GM23338 (cell line): ENCODE measurements around the gene TUBB2A. TPM values are rescaled to one million over a fixed set of nuclear protein-coding genes. Genes with fewer than 3 reads are reported as not detected.

ENCODE experiments used
- ATAC-seq: fragments of 200-7000 bp; cut with Tn5 transposase; 3 replicates; pipeline ENCODE4 v1.9.1; 2020
- DNase-seq: peaks from one replicate; pipeline ENCODE4 v3.0.0-alpha.2; 2015; ENCODE audit warnings: low spot score
- H2AFZ ChIP-seq: fragments of 200-600 bp; sonication (generic); 2 replicates; pipeline ENCODE4 v1.8.0; 2016; ENCODE audit warnings: antibody characterized with exemption, mild to moderate bottlenecking, moderate library complexity
- H3F3A ChIP-seq: fragments of 200-600 bp; sonication (generic); replicated peaks from 2 replicates; pipeline ENCODE4 v1.8.0; 2017; ENCODE audit warnings: antibody characterized with exemption, mixed run types, low read depth
- H3K27ac ChIP-seq: fragments of 200-600 bp; sonication (generic); 2 replicates; pipeline ENCODE4 v1.6.1; 2016; ENCODE audit warnings: low read depth
- H3K27me3 ChIP-seq: fragments of 200-600 bp; sonication (generic); 2 replicates; pipeline ENCODE4 v1.8.0; 2016; ENCODE audit warnings: mild to moderate bottlenecking, mixed run types, moderate library complexity; ENCODE audit not compliant: insufficient read depth
- H3K36me3 ChIP-seq: fragments of 200-600 bp; sonication (generic); 2 replicates; pipeline ENCODE4 v1.8.0; 2016; ENCODE audit warnings: mild to moderate bottlenecking; ENCODE audit not compliant: insufficient read depth
- H3K4me1 ChIP-seq: fragments of 200-600 bp; sonication (generic); 2 replicates; pipeline ENCODE4 v1.8.0; 2016; ENCODE audit warnings: mild to moderate bottlenecking, moderate library complexity; ENCODE audit not compliant: insufficient read depth
- H3K4me2 ChIP-seq: fragments of 200-600 bp; sonication (generic); 2 replicates; pipeline ENCODE4 v1.7.1; 2017; ENCODE audit warnings: mixed run types
- H3K4me3 ChIP-seq: fragments of 200-600 bp; sonication (generic); 2 replicates; pipeline ENCODE4 v1.6.1; 2016; ENCODE audit warnings: mixed run types
- H3K79me2 ChIP-seq: fragments of 200-600 bp; sonication (generic); replicated peaks from 2 replicates; pipeline ENCODE4 v1.8.0; 2017; ENCODE audit warnings: mild to moderate bottlenecking; ENCODE audit not compliant: insufficient read depth
- H3K9me2 ChIP-seq: fragments of 200-600 bp; sonication (generic); 2 replicates; pipeline ENCODE4 v1.8.0; 2017; ENCODE audit not compliant: insufficient read depth
- H4K20me1 ChIP-seq: fragments of 200-600 bp; sonication (generic); replicated peaks from 2 replicates; pipeline ENCODE4 v1.8.0; 2017; ENCODE audit warnings: mild to moderate bottlenecking; ENCODE audit not compliant: insufficient read depth
- H3K27ac Mint-ChIP-seq: 2 replicates; pipeline ENCODE4 v1.8.0; 2020; ENCODE audit warnings: inconsistent platforms, mild to moderate bottlenecking, moderate library complexity, mixed read lengths
- H3K27me3 Mint-ChIP-seq: 3 replicates; pipeline ENCODE4 v1.8.0; 2022; ENCODE audit warnings: low read depth, mild to moderate bottlenecking, moderate library complexity, mixed read lengths, inconsistent platforms; ENCODE audit not compliant: insufficient read depth, poor library complexity
- H3K36me3 Mint-ChIP-seq: 3 replicates; pipeline ENCODE4 v1.8.0; 2021; ENCODE audit warnings: low read depth, mild to moderate bottlenecking, inconsistent platforms, moderate library complexity, mixed read lengths
- H3K4me1 Mint-ChIP-seq: 3 replicates; pipeline ENCODE4 v1.8.0; 2020; ENCODE audit warnings: mild to moderate bottlenecking, inconsistent platforms, mixed read lengths
- H3K4me3 Mint-ChIP-seq: 3 replicates; pipeline ENCODE4 v1.8.0; 2021; ENCODE audit warnings: moderate library complexity, mild to moderate bottlenecking, inconsistent platforms, mixed read lengths
- H3K9me3 Mint-ChIP-seq: 3 replicates; pipeline ENCODE4 v1.8.0; 2020; ENCODE audit warnings: moderate library complexity, mild to moderate bottlenecking, inconsistent platforms, mixed read lengths
- CREB1 ChIP-seq: fragments of 250-450 bp; sonication (Bioruptor Pico); IDR thresholded peaks from 2 replicates; pipeline ENCODE4 v1.5.0; 2020; ENCODE audit warnings: low read depth, mild to moderate bottlenecking, moderate library complexity
- CTCF ChIP-seq, 2 experiments: fragments of 200-600 bp in 1 of 2; sonication (generic) in 1 of 2; conservative IDR thresholded peaks; 2 replicates each; pipeline versions ENCODE4 v1.5.1 to v1.6.1; 2016 to 2017; ENCODE audit warnings: antibody characterized with exemption in 2 of 2, low read depth in 2 of 2, mild to moderate bottlenecking in 2 of 2, moderate library complexity in 1 of 2
- ETS1 ChIP-seq: IDR thresholded peaks from 2 replicates; pipeline ENCODE4 v1.6.1; 2016; ENCODE audit warnings: antibody characterized with exemption
- EZH2 ChIP-seq: fragments of 200-600 bp; sonication (generic); IDR thresholded peaks from one replicate; pipeline ENCODE4 v1.8.0; 2017; ENCODE audit warnings: antibody characterized with exemption, mild to moderate bottlenecking, low read depth; ENCODE audit not compliant: unreplicated experiment
- EZH2phosphoT487 ChIP-seq: fragments of 200-600 bp; sonication (generic); IDR thresholded peaks from one replicate; pipeline ENCODE4 v1.8.1; 2018; ENCODE audit warnings: antibody characterized with exemption; ENCODE audit not compliant: unreplicated experiment
- JUNB ChIP-seq: IDR thresholded peaks from one replicate; pipeline ENCODE4 v1.6.1; 2016; ENCODE audit warnings: antibody characterized with exemption; ENCODE audit not compliant: unreplicated experiment
- NANOG ChIP-seq: IDR thresholded peaks from 2 replicates; pipeline ENCODE4 v1.6.1; 2016; ENCODE audit warnings: antibody characterized with exemption, borderline replicate concordance
- POLR2AphosphoS5 ChIP-seq: IDR thresholded peaks from 2 replicates; pipeline ENCODE4 v1.6.1; 2016; ENCODE audit warnings: antibody characterized with exemption, low read depth
- REST ChIP-seq: IDR thresholded peaks from one replicate; pipeline ENCODE4 v1.6.1; 2018; ENCODE audit warnings: antibody characterized with exemption; ENCODE audit not compliant: unreplicated experiment
- STAT1 ChIP-seq: IDR thresholded peaks from one replicate; pipeline ENCODE4 v1.6.1; 2016; ENCODE audit warnings: antibody characterized with exemption; ENCODE audit not compliant: unreplicated experiment
- ZNF114 ChIP-seq: fragments of 250-450 bp; sonication (Bioruptor Pico); IDR thresholded peaks from 2 replicates; pipeline ENCODE4 v1.5.0; 2020; ENCODE audit warnings: mild to moderate bottlenecking, moderate library complexity
- ZNF331 ChIP-seq: fragments of 250-450 bp; sonication (Bioruptor Pico); IDR thresholded peaks from 2 replicates; pipeline ENCODE4 v1.5.0; 2020; ENCODE audit warnings: low read depth, mild to moderate bottlenecking, moderate library complexity
- ZNF462 ChIP-seq: fragments of 250-450 bp; sonication (Bioruptor Pico); IDR thresholded peaks from 2 replicates; pipeline ENCODE4 v1.5.0; 2020; ENCODE audit warnings: mild to moderate bottlenecking, moderate library complexity
- polyA plus RNA-seq: library from polyadenylated mRNA; unstranded; fragments of >200 nt; fragmentation: Nextera tagmentation; extraction: Ambion mirVana; gene quantifications from 2 replicates; pipeline ENCODE4 v1.2.1, GENCODE V29; 2016
- total RNA-seq: library from RNA; depleted of rRNA; stranded (reverse); fragments of >200 nt; shearing (Covaris generic); gene quantifications from 2 replicates; pipeline ENCODE4 v1.2.3, GENCODE V29; 2014

TUBB2A gene
- total and polyA plus RNA-seq, 2 experiments from 2014 or later, result 305 to 376 TPM

- ATAC-seq (no peak), DNase-seq (no peak)
- no peak overlapping the region; the same call in 1 of the 2 replicates for H2AFZ ChIP-seq
- no peak overlapping the region for H3K27ac Mint-ChIP-seq
- no peak overlapping the region for H3K4me2 ChIP-seq
- H3K4me1 ChIP-seq, result peaks cover 8% of the 10 kb centered on the region; the same call in 1 of the 2 replicates
- H3K9me3 Mint-ChIP-seq, result 0 out of 3 replicates have a peak, but pooled peaks cover 6% of the 10 kb centered on the region
- no peak overlapping the region for H3K4me3 Mint-ChIP-seq
- no peaks in the 10 kb centered on the region for H3K27me3 ChIP-seq
- H3F3A ChIP-seq, result no peaks in the 10 kb centered on the region
- no peaks in the 10 kb centered on the region for H3K79me2 ChIP-seq
- H3K36me3 Mint-ChIP-seq, result no peaks in the 10 kb centered on the region
- H4K20me1 ChIP-seq, result no peaks in the 10 kb centered on the region
- peaks cover 18% of the 10 kb centered on the region; the same call in 2 of the 3 replicates for H3K4me1 Mint-ChIP-seq
- H3K27me3 Mint-ChIP-seq, result no peaks in the 10 kb centered on the region
- H3K4me3 ChIP-seq, result no peak overlapping the region
- H3K36me3 ChIP-seq, result no peaks in the 10 kb centered on the region
- H3K9me2 ChIP-seq, result peaks cover 5% of the 10 kb centered on the region; the same call in 1 of the 2 replicates
- no peak overlapping the region for H3K27ac ChIP-seq
- TF ChIP-seq NANOG, result no peak
- no peak for TF ChIP-seq STAT1
- TF ChIP-seq ZNF114, result no peak
- no peak for TF ChIP-seq EZH2
- no peak for TF ChIP-seq ZNF331 (CRISPR knock-in tag)
- no peak for TF ChIP-seq JUNB
- TF ChIP-seq REST, result no peak
- TF ChIP-seq CREB1, result no peak
- no peak for TF ChIP-seq CTCF (conservative IDR thresholded peaks at IDR 0.05; ENCODE audit: low read depth in 2 of 2)
- no peak for TF ChIP-seq EZH2phosphoT487
- TF ChIP-seq ETS1, result no peak
- TF ChIP-seq ZNF462, result no peak
- TF ChIP-seq POLR2AphosphoS5, result no peak
Measured at GRCh38 chr6:3200682-3201081, 43.3 kb upstream of the TUBB2A start.
